GM10266 (cell line): ENCODE data around the gene MYO1E.
A peak's percentile ranks its signal among the peaks of the same experiment; 100 is the strongest.

ENCODE experiments used
- DNase-seq: peaks from one replicate; pipeline ENCODE4 v3.0.0; 2012; ENCODE audit errors: extremely low spot score
- TF ChIP-seq, protein P1 (sequence below): IDR thresholded peaks from 2 replicates; pipeline ENCODE4 v1.5.1; 2012; ENCODE audit warnings: mild to moderate bottlenecking, low read depth; ENCODE audit not compliant: control insufficient read depth, insufficient read depth; ENCODE audit errors: missing control alignments

The MYO1E gene

DNA sequence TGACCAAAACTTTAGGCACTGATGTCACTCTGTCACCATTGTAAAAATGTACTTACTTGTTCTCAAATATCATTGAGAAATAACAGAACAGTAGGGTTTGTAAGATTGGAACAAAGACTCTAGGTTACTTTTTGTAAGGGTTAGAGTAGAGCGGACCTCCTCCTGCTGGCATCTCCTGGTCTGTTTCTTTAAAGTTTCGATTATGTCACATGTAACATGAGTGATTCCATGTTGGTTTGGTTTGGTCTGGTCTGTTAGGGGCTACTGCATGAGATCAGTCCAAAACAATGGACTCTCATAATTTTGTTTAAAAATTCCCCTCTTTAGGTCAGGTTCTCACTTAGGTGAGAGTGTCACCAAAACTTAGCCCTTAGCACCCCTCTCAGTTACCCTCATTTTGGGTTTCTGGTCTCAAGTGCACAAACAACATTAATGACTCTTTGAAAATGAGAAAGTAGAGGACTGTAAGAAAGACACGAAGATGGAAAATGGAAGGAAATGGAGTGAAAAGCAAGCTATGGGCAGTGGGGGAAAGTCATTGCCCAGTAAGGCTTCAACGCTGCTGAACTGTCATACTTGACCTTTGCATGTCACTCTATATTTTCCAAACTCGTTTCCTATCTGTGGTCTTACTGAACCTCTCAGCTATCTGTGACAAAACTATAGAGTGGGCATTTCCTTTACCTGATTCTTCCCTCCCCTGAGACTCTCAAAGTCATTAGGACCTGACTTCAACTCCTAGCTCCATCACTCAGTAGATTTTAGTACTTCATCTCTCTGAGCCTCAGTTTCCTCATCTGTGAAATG, 113.3 kb downstream of the MYO1E start:
- TF ChIP-seq, protein P1, sequence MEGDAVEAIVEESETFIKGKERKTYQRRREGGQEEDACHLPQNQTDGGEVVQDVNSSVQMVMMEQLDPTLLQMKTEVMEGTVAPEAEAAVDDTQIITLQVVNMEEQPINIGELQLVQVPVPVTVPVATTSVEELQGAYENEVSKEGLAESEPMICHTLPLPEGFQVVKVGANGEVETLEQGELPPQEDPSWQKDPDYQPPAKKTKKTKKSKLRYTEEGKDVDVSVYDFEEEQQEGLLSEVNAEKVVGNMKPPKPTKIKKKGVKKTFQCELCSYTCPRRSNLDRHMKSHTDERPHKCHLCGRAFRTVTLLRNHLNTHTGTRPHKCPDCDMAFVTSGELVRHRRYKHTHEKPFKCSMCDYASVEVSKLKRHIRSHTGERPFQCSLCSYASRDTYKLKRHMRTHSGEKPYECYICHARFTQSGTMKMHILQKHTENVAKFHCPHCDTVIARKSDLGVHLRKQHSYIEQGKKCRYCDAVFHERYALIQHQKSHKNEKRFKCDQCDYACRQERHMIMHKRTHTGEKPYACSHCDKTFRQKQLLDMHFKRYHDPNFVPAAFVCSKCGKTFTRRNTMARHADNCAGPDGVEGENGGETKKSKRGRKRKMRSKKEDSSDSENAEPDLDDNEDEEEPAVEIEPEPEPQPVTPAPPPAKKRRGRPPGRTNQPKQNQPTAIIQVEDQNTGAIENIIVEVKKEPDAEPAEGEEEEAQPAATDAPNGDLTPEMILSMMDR, result no peak
- DNase-seq, result no peak

DNA sequence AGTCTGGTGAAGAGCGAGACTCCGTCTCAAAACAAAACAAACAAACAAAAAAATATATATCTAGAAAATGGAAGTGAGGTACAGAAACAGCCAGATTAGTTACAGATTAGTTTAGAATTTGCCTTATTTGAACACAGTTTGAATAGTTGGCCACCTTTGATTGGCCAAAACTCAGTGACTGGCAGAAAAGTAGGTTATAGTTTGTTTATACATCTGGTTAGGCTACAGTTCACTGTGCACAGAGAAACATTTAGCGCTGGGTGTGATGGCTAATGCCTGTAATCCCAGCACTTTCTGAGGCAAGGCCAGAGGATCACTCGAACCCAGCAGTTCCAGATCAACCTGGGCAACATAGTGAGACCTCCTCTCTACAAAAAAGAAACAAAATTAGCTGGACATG, 114.4 kb downstream of the MYO1E start:
- DNase-seq, result no peak
- TF ChIP-seq, protein P1, result no peak

DNA sequence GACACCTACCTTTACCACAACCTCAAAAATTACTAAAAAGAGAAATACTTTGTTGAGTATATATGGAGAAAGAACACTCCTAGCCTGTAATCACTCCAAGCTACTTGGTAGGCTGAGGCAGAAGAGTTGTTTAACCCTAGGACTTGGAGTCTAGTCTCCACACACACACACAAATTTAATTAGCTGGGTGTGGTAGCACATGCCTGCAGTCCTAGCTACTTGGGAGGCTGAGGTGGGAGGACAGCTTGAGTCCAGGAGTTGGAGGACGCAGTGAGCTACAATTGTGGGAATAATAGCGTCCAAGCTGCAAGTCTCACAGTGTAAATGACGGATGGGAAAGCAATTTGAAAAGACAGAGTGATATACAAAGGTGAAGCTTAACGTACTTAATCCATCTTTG, 115.5 kb downstream of the MYO1E start:
- DNase-seq, result no peak
- TF ChIP-seq, protein P1, result no peak

DNA sequence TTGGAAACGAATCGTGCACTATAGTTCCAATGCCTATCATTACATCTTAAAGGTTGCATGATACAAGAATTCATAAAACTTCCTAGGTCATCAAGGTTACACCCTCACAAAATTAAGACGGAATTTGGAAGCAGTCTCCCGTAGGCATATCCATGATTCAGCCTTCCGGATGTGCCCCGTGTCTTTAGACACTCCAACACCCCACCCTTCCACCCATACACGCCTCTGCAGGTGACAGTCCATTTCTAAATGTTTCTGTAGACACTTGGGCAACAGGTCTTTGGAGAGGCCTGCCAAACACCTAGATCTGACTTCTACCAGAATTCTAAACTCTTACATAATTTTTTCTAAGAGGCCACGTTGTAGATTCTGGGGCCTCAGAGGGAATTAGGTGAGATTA, 116.2 kb downstream of the MYO1E start:
- DNase-seq, result no peak
- TF ChIP-seq, protein P1, result no peak

DNA sequence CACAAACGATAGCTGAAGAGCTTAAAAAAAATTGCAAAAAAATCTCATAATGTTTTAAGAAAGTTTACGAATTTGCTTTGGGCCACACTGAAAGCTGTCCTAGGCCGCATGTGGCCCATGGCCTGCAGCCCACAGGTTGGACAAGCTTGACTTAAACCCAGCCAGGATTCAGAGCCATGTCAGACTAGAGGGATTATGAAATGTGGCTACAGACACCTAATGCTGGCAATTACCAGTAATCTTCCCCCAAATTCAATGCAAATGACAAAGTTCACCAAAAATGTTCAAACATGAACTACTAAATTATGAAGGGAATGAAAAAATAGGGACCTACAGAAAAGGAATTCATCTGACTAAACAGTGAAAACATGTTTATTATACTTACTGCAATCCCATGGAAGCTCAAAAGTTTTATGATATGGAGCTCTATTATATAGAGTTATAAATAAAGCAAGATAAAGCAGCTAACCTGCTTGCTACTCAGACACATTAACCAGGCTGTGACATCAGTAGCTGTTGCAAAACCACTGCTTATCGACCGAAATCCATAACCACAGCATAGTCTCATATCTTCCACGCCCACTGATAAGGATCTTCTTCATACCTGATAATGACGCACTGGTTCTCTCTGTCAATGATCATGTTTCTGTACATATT, 116.9 kb downstream of the MYO1E start:
- TF ChIP-seq, protein P1, result no peak
- DNase-seq, result peak; percentile 39

DNA sequence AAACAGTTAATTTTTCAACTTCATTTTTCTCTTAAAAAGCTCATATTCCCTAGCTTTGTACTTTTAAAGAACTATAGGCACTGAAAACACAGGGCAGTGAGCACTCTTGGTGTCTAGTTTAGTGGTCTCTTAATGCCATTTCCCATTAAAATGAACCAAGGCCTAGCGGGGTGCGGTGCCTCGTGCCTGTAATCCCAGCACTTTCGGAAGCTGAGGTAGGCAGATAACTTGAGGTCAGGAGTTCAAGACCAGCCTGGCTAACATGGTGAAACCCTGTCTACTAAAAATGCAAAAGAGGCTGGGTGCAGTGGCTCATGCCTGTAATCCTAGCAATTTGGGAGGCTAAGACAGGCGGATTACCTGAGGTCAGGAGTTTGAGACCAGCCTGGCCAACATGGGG, 120.5 kb downstream of the MYO1E start:
- DNase-seq, result no peak
- TF ChIP-seq, protein P1, result no peak
